Keratinocyte (primary cell): ENCODE results near the gene ATP7B. TPM values are rescaled to one million over a fixed set of nuclear protein-coding genes. Genes with fewer than 3 reads are reported as not detected.

Experiments used
- DNase-seq: peaks from one replicate; pipeline ENCODE4 v3.0.0-alpha.2; 2011; ENCODE audit warnings: low read depth, missing footprints, low spot score
- FAIRE-seq: peaks from 2 replicates; lab custom pipeline; 2011; peaks lifted over from hg19 to GRCh38; lab: Jason Lieb, UNC
- H2AFZ ChIP-seq: 2 replicates; pipeline ENCODE4 v1.6.0; 2012; ENCODE audit warnings: low read length, control low read depth, inconsistent platforms; ENCODE audit not compliant: control insufficient read depth
- H3K27ac ChIP-seq: 2 replicates; pipeline ENCODE4 v1.5.1; 2011; ENCODE audit warnings: low read length; ENCODE audit not compliant: control insufficient read depth, insufficient read depth
- H3K27me3 ChIP-seq: 3 replicates; pipeline ENCODE4 v1.6.0; 2011; ENCODE audit warnings: low read length; ENCODE audit not compliant: control insufficient read depth, insufficient read depth; ENCODE audit errors: extremely low read depth
- H3K36me3 ChIP-seq, 2 experiments: 2 replicates in 1 of 2; 3 replicates in 1 of 2; pipeline ENCODE4 v1.5.1; 2011; ENCODE audit warnings: low read length in 2 of 2, mild to moderate bottlenecking in 1 of 2; ENCODE audit not compliant: control insufficient read depth in 2 of 2, insufficient read depth in 2 of 2; ENCODE audit errors: extremely low read depth in 1 of 2
- H3K4me1 ChIP-seq: 3 replicates; pipeline ENCODE4 v1.5.1; 2011; ENCODE audit warnings: low read length; ENCODE audit not compliant: control insufficient read depth, insufficient read depth; ENCODE audit errors: extremely low read depth
- H3K4me2 ChIP-seq: 3 replicates; pipeline ENCODE4 v1.6.0; 2011; ENCODE audit warnings: low read depth, low read length; ENCODE audit not compliant: control insufficient read depth, insufficient read depth; ENCODE audit errors: extremely low read depth
- H3K4me3 ChIP-seq, 3 experiments: fragments of 200-600 bp in 1 of 3; sonication (generic) in 1 of 3; 2 replicates in 2 of 3; 3 replicates in 1 of 3; pipeline ENCODE4 v1.5.1; 2011 to 2016; ENCODE audit warnings: low read length in 3 of 3, mild to moderate bottlenecking in 3 of 3, control low read depth in 2 of 3, inconsistent platforms in 1 of 3, low read depth in 1 of 3, mixed read lengths in 1 of 3, mixed run types in 1 of 3, moderate library complexity in 1 of 3; ENCODE audit not compliant: control insufficient read depth in 2 of 3, insufficient read depth in 2 of 3; ENCODE audit errors: extremely low read depth in 1 of 3
- H3K79me2 ChIP-seq: 2 replicates; pipeline ENCODE4 v1.6.0; 2012; ENCODE audit warnings: low read length; ENCODE audit not compliant: control insufficient read depth, insufficient read depth
- H3K9ac ChIP-seq: 3 replicates; pipeline ENCODE4 v1.6.0; 2011; ENCODE audit warnings: low read length; ENCODE audit not compliant: control insufficient read depth, insufficient read depth; ENCODE audit errors: extremely low read depth
- H3K9me1 ChIP-seq: 3 replicates; pipeline ENCODE4 v1.6.0; 2011; ENCODE audit warnings: low read length; ENCODE audit not compliant: control insufficient read depth, insufficient read depth; ENCODE audit errors: extremely low read depth
- H3K9me3 ChIP-seq: 2 replicates; pipeline ENCODE4 v1.5.1; 2012; ENCODE audit warnings: low read depth, low read length; ENCODE audit not compliant: control insufficient read depth
- H4K20me1 ChIP-seq: 3 replicates; pipeline ENCODE4 v1.6.0; 2011; ENCODE audit warnings: low read length; ENCODE audit not compliant: control insufficient read depth, insufficient read depth; ENCODE audit errors: extremely low read depth
- CTCF ChIP-seq, 3 experiments: IDR thresholded peaks in 1 of 3; conservative IDR thresholded peaks in 1 of 3; optimal IDR thresholded peaks in 1 of 3; 2 replicates in 2 of 3; 3 replicates in 1 of 3; pipeline versions ENCODE3 to v1.5.1; 2011; ENCODE audit warnings: low read length in 3 of 3, mild to moderate bottlenecking in 3 of 3, moderate library complexity in 2 of 3, control low read depth in 1 of 3, inconsistent platforms in 1 of 3; ENCODE audit not compliant: insufficient read depth in 2 of 3; ENCODE audit errors: extremely low read depth in 1 of 3
- EZH2 ChIP-seq: IDR thresholded peaks from one replicate; pipeline ENCODE4 v1.6.1; 2012; ENCODE audit warnings: inconsistent platforms, mild to moderate bottlenecking, low read length, moderate library complexity
- dilution Hi-C: fragments of 300-500 bp; cut with MboI; formaldehyde crosslinking; loops from one replicate; pipeline ENCODE4 v1.7.0; 2020; ENCODE audit warnings: low sequenced_read_pairs; ENCODE audit not compliant: extremely low pct_ligation_motif_present
- polyA plus RNA-seq, 5 experiments: library from polyadenylated mRNA; depleted of rRNA in 3 of 5; stranded (reverse) in 3 of 5; stranded (forward) in 1 of 5; unstranded in 1 of 5; fragments of >200 nt; gene quantifications; 1 replicate in 1 of 5; 2 replicates in 3 of 5; 3 replicates in 1 of 5; pipeline versions ENCODE4 v1.2.1 to v1.2.3, GENCODE V29; 2011 to 2012; ENCODE audit warnings: missing spikeins in 2 of 5, low read depth in 1 of 5, low replicate concordance in 1 of 5

ATP7B gene
- polyA plus RNA-seq, 1 donor (not counting 4 experiments of a cell fraction or from before 2014, with no cell fraction given) = 5.2 TPM

- Histone ChIP-seq H3K4me2 (no peak overlapping the region), H4K20me1 (no peaks in the 10 kb centered on the region), H2AFZ (no peak overlapping the region), H3K27ac (no peak overlapping the region), H3K9me3 (no peaks in the 10 kb centered on the region), H3K9me1 (no peaks in the 10 kb centered on the region), H3K36me3 (no peaks in the 10 kb centered on the region), H3K4me1 (no peaks in the 10 kb centered on the region), H3K27me3 (no peaks in the 10 kb centered on the region), H3K9ac (no peak overlapping the region), H3K79me2 (no peaks in the 10 kb centered on the region), H3K4me3 (no peak overlapping the region)
- FAIRE-seq = no peak
- TF ChIP-seq CTCF (optimal IDR thresholded peaks at IDR 0.05 in 1 of 3, IDR thresholded peaks at IDR 0.05 in 1 of 3, conservative IDR thresholded peaks at IDR 0.05 in 1 of 3; ENCODE audit: extremely low read depth in 1 of 3, insufficient read depth in 2 of 3, low read length in 3 of 3) (no peak), EZH2 (no peak)
- no peak for DNase-seq
- dilution Hi-C loops = no loop called here
These were observed 50.5 kb downstream of the ATP7B start for GRCh38 chr13:51960766-51961165.

GRCh38 chr13:51959773-51960172 is 51.5 kb downstream of the ATP7B start:
- Histone ChIP-seq H4K20me1 (no peaks in the 10 kb centered on the region), H3K9me1 (no peaks in the 10 kb centered on the region), H3K4me3 (no peak overlapping the region), H2AFZ (no peak overlapping the region), H3K4me2 (no peak overlapping the region), H3K9me3 (no peaks in the 10 kb centered on the region), H3K36me3 (no peaks in the 10 kb centered on the region), H3K27ac (no peak overlapping the region), H3K79me2 (no peaks in the 10 kb centered on the region), H3K27me3 (no peaks in the 10 kb centered on the region), H3K4me1 (no peaks in the 10 kb centered on the region), H3K9ac (no peak overlapping the region)
- no peak for FAIRE-seq
- TF ChIP-seq EZH2 = no peak
- no peak for TF ChIP-seq CTCF (optimal IDR thresholded peaks at IDR 0.05 in 1 of 3, IDR thresholded peaks at IDR 0.05 in 1 of 3, conservative IDR thresholded peaks at IDR 0.05 in 1 of 3; ENCODE audit: extremely low read depth in 1 of 3, insufficient read depth in 2 of 3, low read length in 3 of 3)
- dilution Hi-C loops = no loop called here
- DNase-seq = no peak
